Measurements from ENCODE around the gene SOX14.

SOX14 gene

GRCh38 chr3:137768361-137769321 is 4.5 kb downstream of the SOX14 start:
- Histone ChIP-seq H3K27me3 (ENCODE audit: control insufficient read depth in 1 of 2, insufficient read depth in 2 of 2, low read length in 2 of 2) (peaks cover 75 to 90% of the 10 kb centered on the region in 2 donors), H3K9ac (ENCODE audit: low read length in 2 of 2) (no peak overlapping the region), H3K4me3 (ENCODE audit: low read length in 2 of 2) (peak overlapping the region; percentile 60 to 65), H3K9me3 (ENCODE audit: control insufficient read depth in 2 of 2, low read length in 2 of 2) (no peaks in the 10 kb centered on the region), H3K36me3 (ENCODE audit: control insufficient read depth in 2 of 2, insufficient read depth in 2 of 2, low read length in 2 of 2) (no peaks in the 10 kb centered on the region), H3K4me1 (ENCODE audit: control insufficient read depth, insufficient read depth, low read length) (peaks cover 45% of the 10 kb centered on the region), H3K27ac (ENCODE audit: low read length) (no peak overlapping the region)

DNA sequence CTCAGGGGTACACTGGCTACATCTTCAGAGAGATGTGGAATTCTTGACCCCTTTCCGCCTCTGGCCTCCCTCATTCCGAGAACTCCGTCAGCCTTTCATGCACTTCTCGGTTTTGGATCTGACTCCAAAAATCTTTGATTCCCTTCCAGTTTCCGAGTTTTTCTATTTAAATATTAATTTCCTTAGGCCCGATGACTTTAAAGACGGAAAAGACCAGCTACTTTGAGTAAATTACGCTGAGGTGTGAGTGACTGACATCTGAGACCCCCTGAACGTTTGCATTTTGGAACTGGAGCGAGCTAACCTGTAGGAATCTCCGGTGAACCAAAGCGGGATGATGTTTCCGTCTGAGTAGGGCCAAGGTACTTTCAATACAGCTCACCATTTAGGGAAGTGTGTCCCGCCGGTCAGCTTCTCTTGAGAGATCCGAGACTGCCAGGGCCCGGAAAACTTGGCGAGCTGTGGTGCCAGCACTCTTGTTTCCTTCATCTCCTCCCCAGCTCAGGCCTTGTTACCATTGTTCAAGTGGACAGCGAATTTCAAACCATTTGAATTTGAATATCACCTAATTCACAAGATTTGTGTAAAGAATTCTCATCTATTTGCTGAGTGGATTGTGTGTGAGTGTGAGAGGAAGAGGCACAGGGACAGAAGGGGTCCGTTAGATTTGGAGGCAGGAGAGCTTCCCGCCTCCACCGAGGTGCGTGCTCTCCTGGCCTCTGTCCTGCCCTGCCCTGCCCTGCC is 5.4 kb downstream of the SOX14 start:
- H3K4me1 ChIP-seq (ENCODE audit: control insufficient read depth, insufficient read depth, low read length): peaks cover 40% of the 10 kb centered on the region
- no peak overlapping the region for H3K9ac ChIP-seq (ENCODE audit: low read length in 2 of 2)
- H3K9me3 ChIP-seq (ENCODE audit: control insufficient read depth in 2 of 2, low read length in 2 of 2): no peaks in the 10 kb centered on the region
- peaks cover 68 to 86% of the 10 kb centered on the region in 2 donors for H3K27me3 ChIP-seq (ENCODE audit: control insufficient read depth in 1 of 2, insufficient read depth in 2 of 2, low read length in 2 of 2)
- no peaks in the 10 kb centered on the region for H3K36me3 ChIP-seq (ENCODE audit: control insufficient read depth in 2 of 2, insufficient read depth in 2 of 2, low read length in 2 of 2)
- no peak overlapping the region for H3K4me3 ChIP-seq (ENCODE audit: low read length in 2 of 2)
- H3K27ac ChIP-seq (ENCODE audit: low read length): no peak overlapping the region

DNA sequence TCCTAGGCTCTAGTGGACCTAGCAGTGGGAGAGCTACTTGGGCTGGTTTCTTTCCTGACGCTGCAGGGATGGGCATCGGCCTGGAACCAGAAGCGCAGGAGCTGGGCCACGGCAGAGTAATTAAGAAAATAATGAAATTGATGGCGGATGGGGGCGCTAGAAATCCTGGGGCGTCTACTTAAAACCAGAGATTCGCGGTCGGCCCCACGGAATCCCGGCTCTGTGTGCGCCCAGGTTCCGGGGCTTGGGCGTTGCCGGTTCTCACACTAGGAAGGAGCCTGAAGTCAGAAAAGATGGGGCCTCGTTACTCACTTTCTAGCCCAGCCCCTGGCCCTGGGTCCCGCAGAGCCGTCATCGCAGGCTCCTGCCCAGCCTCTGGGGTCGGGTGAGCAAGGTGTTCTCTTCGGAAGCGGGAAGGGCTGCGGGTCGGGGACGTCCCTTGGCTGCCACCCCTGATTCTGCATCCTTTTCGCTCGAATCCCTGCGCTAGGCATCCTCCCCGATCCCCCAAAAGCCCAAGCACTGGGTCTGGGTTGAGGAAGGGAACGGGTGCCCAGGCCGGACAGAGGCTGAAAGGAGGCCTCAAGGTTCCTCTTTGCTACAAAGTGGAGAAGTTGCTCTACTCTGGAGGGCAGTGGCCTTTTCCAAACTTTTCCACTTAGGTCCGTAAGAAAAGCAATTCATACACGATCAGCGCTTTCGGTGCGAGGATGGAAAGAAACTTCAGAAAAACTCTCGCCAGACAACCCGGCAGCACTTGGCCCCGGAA is 6.1 kb downstream of the SOX14 start:
- Histone ChIP-seq H3K36me3 (ENCODE audit: control insufficient read depth in 2 of 2, insufficient read depth in 2 of 2, low read length in 2 of 2) (no peaks in the 10 kb centered on the region), H3K9me3 (ENCODE audit: control insufficient read depth in 2 of 2, low read length in 2 of 2) (no peaks in the 10 kb centered on the region), H3K9ac (ENCODE audit: low read length in 2 of 2) (no peak overlapping the region), H3K4me1 (ENCODE audit: control insufficient read depth, insufficient read depth, low read length) (peaks cover 37% of the 10 kb centered on the region), H3K4me3 (ENCODE audit: low read length in 2 of 2) (peak overlapping the region; percentile 38 to 65), H3K27me3 (ENCODE audit: control insufficient read depth in 1 of 2, insufficient read depth in 2 of 2, low read length in 2 of 2) (peaks cover 61 to 79% of the 10 kb centered on the region in 2 donors), H3K27ac (ENCODE audit: low read length) (no peak overlapping the region)

DNA sequence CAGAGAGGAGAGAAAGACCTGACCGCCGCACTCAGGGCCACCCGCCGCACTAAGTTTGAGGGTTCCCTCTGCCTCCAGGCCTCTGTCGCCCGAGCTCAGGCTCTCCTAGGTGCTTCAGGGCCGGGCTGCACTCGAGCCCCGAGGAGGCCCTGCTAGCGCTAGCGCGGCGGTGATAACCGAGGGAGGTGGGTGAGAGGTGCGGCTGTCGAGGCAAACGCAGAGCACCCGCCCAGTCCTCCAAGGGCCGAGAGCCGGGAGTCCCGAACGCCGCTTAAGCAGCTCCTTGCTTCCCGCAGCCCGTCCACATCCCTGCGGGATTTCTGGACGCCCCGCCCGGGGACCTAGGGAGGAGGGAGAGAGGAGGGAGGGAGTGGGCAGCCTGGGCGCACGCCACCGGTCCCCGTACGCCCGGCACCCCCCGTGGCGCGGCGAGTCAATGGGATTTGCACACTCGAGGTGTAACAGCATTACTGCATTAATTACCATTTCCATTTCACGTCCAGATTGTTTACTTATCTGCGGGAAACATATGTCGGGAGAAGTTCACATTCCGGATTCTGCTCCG is 6.8 kb downstream of the SOX14 start:
- Histone ChIP-seq H3K9ac (ENCODE audit: low read length in 2 of 2) (no peak overlapping the region), H3K9me3 (ENCODE audit: control insufficient read depth in 2 of 2, low read length in 2 of 2) (no peaks in the 10 kb centered on the region), H3K4me1 (ENCODE audit: control insufficient read depth, insufficient read depth, low read length) (peaks cover 37% of the 10 kb centered on the region), H3K27me3 (ENCODE audit: control insufficient read depth in 1 of 2, insufficient read depth in 2 of 2, low read length in 2 of 2) (peaks cover 54 to 75% of the 10 kb centered on the region in 2 donors), H3K36me3 (ENCODE audit: control insufficient read depth in 2 of 2, insufficient read depth in 2 of 2, low read length in 2 of 2) (no peaks in the 10 kb centered on the region), H3K27ac (ENCODE audit: low read length) (no peak overlapping the region), H3K4me3 (ENCODE audit: low read length in 2 of 2) (peak overlapping the region; percentile 38 to 65)

DNA sequence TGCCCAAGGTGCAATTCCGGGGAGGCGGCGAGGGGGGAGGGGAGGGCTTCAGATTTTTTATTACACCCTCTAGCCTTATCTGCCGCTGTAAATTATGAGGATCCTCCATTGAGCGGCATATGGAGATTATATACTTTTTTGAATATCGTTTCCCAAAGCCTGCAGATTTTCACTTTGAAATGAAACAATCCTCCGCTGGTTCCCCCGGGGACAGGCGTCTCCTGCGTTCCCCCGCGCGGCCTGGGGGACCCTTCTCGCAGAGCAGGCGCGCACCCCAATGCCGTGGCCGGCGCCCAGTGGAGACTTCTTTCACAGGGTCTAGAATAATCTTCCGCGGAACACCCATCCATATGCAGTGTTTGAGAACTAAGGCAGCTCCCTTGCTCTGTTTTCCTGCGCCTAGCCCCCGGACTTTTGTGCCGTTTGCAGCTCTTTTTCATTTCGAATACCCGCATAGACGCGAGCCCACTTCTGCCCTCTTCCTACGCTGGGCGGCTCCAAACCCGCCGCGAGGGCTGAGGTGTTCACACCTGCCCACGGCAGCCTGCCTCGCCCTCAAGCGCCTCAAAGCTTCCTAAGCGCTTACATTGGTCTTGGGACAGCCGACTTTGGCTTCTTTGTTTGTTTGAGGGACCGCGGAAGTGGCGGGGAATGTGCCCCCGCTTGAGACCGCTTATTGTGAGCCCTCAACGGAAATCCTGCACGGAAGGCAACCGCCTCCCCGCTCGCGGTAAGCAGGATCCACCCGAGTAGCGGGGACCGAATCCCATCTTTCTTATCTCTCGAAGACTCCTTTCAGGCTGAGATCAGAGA is 7.5 kb downstream of the SOX14 start:
- peaks cover 37% of the 10 kb centered on the region for H3K4me1 ChIP-seq (ENCODE audit: control insufficient read depth, insufficient read depth, low read length)
- H3K9ac ChIP-seq (ENCODE audit: low read length in 2 of 2): no peak overlapping the region
- H3K27ac ChIP-seq (ENCODE audit: low read length): no peak overlapping the region
- H3K4me3 ChIP-seq (ENCODE audit: low read length in 2 of 2): peak overlapping the region; percentile 38 to 65
- H3K9me3 ChIP-seq (ENCODE audit: control insufficient read depth in 2 of 2, low read length in 2 of 2): no peaks in the 10 kb centered on the region
- H3K36me3 ChIP-seq (ENCODE audit: control insufficient read depth in 2 of 2, insufficient read depth in 2 of 2, low read length in 2 of 2): no peaks in the 10 kb centered on the region
- peaks cover 49 to 70% of the 10 kb centered on the region in 2 donors for H3K27me3 ChIP-seq (ENCODE audit: control insufficient read depth in 1 of 2, insufficient read depth in 2 of 2, low read length in 2 of 2)

DNA sequence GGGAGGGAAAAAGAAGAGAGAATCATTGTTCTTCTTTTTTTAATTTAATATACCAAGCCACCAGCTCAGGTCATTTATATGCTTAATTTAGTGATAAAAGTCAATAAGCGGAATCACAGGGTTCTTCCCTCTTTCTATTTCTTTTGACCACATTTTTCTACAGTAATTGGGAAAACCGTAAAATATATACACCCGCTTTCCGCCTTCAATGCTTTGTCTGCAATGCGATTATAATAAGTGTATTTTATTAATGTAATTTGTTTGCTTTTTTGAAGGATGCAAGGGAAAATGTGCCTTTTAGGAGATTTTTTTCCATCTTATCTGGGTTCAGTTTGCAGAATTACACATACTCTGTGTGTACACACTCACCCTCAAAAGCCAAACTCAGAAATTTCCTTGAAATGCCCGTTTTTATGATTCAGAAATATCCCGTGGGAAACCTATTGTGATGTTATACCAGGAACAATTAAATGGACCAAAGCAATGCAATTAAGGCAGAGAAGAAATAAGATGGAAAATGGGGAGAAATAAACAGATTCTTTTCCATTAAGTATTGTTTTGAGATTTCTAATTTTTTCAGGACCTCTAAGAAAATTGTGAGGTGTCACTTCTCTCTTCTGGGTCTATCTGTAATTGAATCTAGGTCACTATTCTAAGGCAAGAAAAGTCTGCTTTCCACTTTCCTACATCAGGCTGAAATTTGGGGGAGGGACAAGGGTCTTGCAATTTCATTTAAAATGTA is 8.3 kb downstream of the SOX14 start:
- H3K9ac ChIP-seq (ENCODE audit: low read length in 2 of 2): no peak overlapping the region
- no peak overlapping the region for H3K27ac ChIP-seq (ENCODE audit: low read length)
- H3K27me3 ChIP-seq (ENCODE audit: control insufficient read depth in 1 of 2, insufficient read depth in 2 of 2, low read length in 2 of 2): peaks cover 42 to 62% of the 10 kb centered on the region in 2 donors
- no peaks in the 10 kb centered on the region for H3K36me3 ChIP-seq (ENCODE audit: control insufficient read depth in 2 of 2, insufficient read depth in 2 of 2, low read length in 2 of 2)
- no peak overlapping the region for H3K4me3 ChIP-seq (ENCODE audit: low read length in 2 of 2)
- H3K9me3 ChIP-seq (ENCODE audit: control insufficient read depth in 2 of 2, low read length in 2 of 2): no peaks in the 10 kb centered on the region
- H3K4me1 ChIP-seq (ENCODE audit: control insufficient read depth, insufficient read depth, low read length): peaks cover 37% of the 10 kb centered on the region

DNA sequence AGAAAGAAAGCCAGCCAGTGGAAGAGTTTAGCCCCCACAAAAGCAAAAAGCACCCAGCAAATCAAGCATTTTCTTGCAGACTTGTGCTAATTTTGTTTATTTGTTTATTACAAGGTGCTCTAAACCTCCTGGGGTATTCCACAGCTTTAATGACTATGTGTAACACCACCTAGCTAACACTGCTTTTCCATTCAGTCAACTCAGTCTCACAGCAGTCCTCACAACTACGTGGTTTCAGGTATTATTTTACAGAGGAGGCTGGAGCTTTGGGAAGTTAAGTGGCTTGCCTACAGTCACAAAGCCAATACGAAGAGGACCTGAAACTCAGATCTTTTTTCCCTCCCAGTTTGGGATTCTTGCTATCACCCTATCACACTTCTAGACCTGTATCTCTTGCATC is 14.8 kb downstream of the SOX14 start:
- Histone ChIP-seq H3K4me1 (ENCODE audit: control insufficient read depth, insufficient read depth, low read length) (no peaks in the 10 kb centered on the region), H3K27ac (ENCODE audit: low read length) (no peak overlapping the region), H3K36me3 (ENCODE audit: control insufficient read depth in 2 of 2, insufficient read depth in 2 of 2, low read length in 2 of 2) (no peaks in the 10 kb centered on the region), H3K27me3 (ENCODE audit: control insufficient read depth in 1 of 2, insufficient read depth in 2 of 2, low read length in 2 of 2) (peaks cover under 1 to 2% of the 10 kb centered on the region in 2 donors), H3K9ac (ENCODE audit: low read length in 2 of 2) (no peak overlapping the region), H3K9me3 (ENCODE audit: control insufficient read depth in 2 of 2, low read length in 2 of 2) (no peaks in the 10 kb centered on the region), H3K4me3 (ENCODE audit: low read length in 2 of 2) (no peak overlapping the region)

DNA sequence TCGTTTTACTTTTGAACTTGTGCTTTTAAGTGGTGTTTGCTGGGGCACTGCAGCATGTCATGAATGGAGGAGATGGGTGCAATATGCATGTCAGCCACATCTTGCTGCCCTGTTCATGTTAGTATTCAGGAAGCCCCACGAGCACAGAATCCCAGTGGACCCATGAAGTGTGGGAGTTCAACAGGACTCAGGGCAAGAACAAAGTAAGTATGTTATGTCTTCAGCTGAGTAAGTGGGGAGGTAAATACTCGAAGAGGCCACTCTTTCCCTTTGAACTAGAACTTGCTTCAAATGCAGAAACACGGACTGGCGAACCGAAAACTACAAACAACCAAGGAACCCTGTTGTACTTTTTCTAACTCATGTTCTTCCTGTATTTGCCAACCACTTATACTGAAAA is 23.4 kb downstream of the SOX14 start:
- H3K36me3 ChIP-seq (ENCODE audit: control insufficient read depth in 2 of 2, insufficient read depth in 2 of 2, low read length in 2 of 2): no peaks in the 10 kb centered on the region

DNA sequence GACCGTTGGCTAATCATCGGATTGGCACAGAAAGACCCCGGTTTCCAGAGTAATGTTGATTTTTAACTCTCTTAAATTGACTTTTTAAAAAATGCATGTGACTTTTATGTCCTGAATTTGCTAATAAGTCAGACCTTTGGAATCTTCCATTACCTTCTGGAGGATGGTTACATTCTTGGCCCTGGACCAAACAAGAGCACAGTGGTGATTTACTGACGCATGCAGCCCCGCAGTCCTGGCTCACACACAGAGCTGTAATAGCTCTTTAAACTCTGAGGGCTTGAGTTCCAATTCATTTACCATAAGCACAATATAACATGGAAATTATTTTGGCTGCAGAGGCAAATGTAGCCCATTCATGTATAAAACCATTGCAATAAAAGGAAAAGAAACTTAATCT is 25.1 kb downstream of the SOX14 start:
- Histone ChIP-seq H3K27ac (ENCODE audit: low read length) (no peak overlapping the region), H3K4me1 (ENCODE audit: control insufficient read depth, insufficient read depth, low read length) (no peaks in the 10 kb centered on the region), H3K4me3 (ENCODE audit: low read length in 2 of 2) (no peak overlapping the region), H3K9me3 (ENCODE audit: control insufficient read depth in 2 of 2, low read length in 2 of 2) (no peaks in the 10 kb centered on the region), H3K36me3 (ENCODE audit: control insufficient read depth in 2 of 2, insufficient read depth in 2 of 2, low read length in 2 of 2) (no peaks in the 10 kb centered on the region), H3K9ac (ENCODE audit: low read length in 2 of 2) (no peak overlapping the region), H3K27me3 (ENCODE audit: control insufficient read depth in 1 of 2, insufficient read depth in 2 of 2, low read length in 2 of 2) (peaks cover 0 to 4% of the 10 kb centered on the region in 2 donors)

More for the DNA sequence above, 23.4 kb downstream of the SOX14 start:
- no peak overlapping the region for H3K4me3 ChIP-seq (ENCODE audit: low read length in 2 of 2)
- peaks cover 2 to 4% of the 10 kb centered on the region in 2 donors for H3K27me3 ChIP-seq (ENCODE audit: control insufficient read depth in 1 of 2, insufficient read depth in 2 of 2, low read length in 2 of 2)
- H3K9me3 ChIP-seq (ENCODE audit: control insufficient read depth in 2 of 2, low read length in 2 of 2): no peaks in the 10 kb centered on the region
- H3K4me1 ChIP-seq (ENCODE audit: control insufficient read depth, insufficient read depth, low read length): no peaks in the 10 kb centered on the region
- no peak overlapping the region for H3K27ac ChIP-seq (ENCODE audit: low read length)
- H3K9ac ChIP-seq (ENCODE audit: low read length in 2 of 2): no peak overlapping the region
